NB4 (cell line): ENCODE results near the gene ZFPM1.

Experiments used
- MYC ChIP-seq: IDR thresholded peaks from 2 replicates; pipeline ENCODE4 v1.6.1; 2011; ENCODE audit warnings: low read depth, low read length
- POLR2A ChIP-seq: IDR thresholded peaks from 2 replicates; pipeline ENCODE4 v1.6.1; 2011; ENCODE audit warnings: mild to moderate bottlenecking; ENCODE audit not compliant: insufficient read length; ENCODE audit errors: extremely low read depth
- TF ChIP-seq, protein P1 (sequence below): IDR thresholded peaks from one replicate; pipeline ENCODE4 v1.5.1; 2012; ENCODE audit warnings: low read depth, low read length

DNA sequence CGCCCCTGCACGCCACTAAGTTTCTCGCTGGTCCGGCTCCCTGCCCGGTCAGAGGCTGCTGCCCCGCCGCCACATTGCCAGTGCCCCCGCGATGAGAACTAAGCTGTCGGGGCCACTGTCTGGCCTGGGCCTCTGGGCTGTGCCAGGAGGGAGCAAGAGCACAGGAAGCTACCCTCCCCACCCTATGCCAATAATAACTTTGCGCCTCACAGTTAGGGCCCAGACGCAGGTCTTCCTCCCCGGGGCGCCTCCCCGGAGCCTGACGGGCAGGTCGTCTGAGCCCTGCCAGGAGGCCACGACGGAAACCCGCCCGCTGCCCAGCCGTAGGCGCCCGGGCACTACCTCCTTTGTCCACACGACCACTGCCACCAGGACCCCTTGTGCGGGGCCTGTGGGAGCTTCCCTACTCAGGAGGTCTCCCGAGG is 1.5 kb downstream of the ZFPM1 start:
- TF ChIP-seq, protein P1, sequence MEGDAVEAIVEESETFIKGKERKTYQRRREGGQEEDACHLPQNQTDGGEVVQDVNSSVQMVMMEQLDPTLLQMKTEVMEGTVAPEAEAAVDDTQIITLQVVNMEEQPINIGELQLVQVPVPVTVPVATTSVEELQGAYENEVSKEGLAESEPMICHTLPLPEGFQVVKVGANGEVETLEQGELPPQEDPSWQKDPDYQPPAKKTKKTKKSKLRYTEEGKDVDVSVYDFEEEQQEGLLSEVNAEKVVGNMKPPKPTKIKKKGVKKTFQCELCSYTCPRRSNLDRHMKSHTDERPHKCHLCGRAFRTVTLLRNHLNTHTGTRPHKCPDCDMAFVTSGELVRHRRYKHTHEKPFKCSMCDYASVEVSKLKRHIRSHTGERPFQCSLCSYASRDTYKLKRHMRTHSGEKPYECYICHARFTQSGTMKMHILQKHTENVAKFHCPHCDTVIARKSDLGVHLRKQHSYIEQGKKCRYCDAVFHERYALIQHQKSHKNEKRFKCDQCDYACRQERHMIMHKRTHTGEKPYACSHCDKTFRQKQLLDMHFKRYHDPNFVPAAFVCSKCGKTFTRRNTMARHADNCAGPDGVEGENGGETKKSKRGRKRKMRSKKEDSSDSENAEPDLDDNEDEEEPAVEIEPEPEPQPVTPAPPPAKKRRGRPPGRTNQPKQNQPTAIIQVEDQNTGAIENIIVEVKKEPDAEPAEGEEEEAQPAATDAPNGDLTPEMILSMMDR = no peak
- TF ChIP-seq MYC = no peak
- TF ChIP-seq POLR2A = no peak
